Endothelial cell of umbilical vein (primary cell): Measurements from ENCODE around the gene UQCR10.
"Not testable (repeated sequence)": the region's sequence is repeated elsewhere in the genome, so short reads cannot be mapped to it uniquely, and the experiment has no call there.

Experiments used
- CTCF ChIP-seq, 2 donors: IDR thresholded peaks; 1 replicate in 1 of 2; 2 replicates in 1 of 2; pipeline ENCODE4 v1.5.1; 2011; ENCODE audit warnings: low read length in 2 of 2, mild to moderate bottlenecking in 2 of 2, moderate library complexity in 2 of 2, control low read depth in 1 of 2, inconsistent platforms in 1 of 2, low read depth in 1 of 2; ENCODE audit not compliant: insufficient read depth in 1 of 2; ENCODE audit errors: extremely low read depth in 1 of 2
- EZH2 ChIP-seq: IDR thresholded peaks from 2 replicates; pipeline ENCODE4 v1.6.1; 2012; ENCODE audit warnings: borderline replicate concordance, low read depth, mild to moderate bottlenecking, moderate library complexity, low read length, inconsistent platforms; ENCODE audit not compliant: severe bottlenecking
- FOS ChIP-seq: IDR thresholded peaks from 2 replicates; pipeline ENCODE4 v1.6.1; 2011; ENCODE audit warnings: mild to moderate bottlenecking, low read length, moderate library complexity, borderline replicate concordance; ENCODE audit not compliant: insufficient read depth
- GATA2 ChIP-seq: IDR thresholded peaks from 2 replicates; pipeline ENCODE4 v1.7.0; 2011; ENCODE audit warnings: low read depth, mild to moderate bottlenecking, moderate library complexity, mixed read lengths, low read length; ENCODE audit not compliant: insufficient read length, insufficient read depth
- JUN ChIP-seq: IDR thresholded peaks from 2 replicates; pipeline ENCODE4 v1.6.1; 2011; ENCODE audit warnings: borderline replicate concordance, low read depth; ENCODE audit not compliant: insufficient read length, insufficient read depth
- MAX ChIP-seq: IDR thresholded peaks from 2 replicates; pipeline ENCODE4 v1.6.1; 2011; ENCODE audit not compliant: insufficient read depth, insufficient read length
- MYC ChIP-seq: IDR thresholded peaks from one replicate; pipeline ENCODE4 v1.6.1; 2011; ENCODE audit warnings: mild to moderate bottlenecking, low read depth, low read length
- POLR2A ChIP-seq: IDR thresholded peaks from 2 replicates; pipeline ENCODE4 v1.6.1; 2012; ENCODE audit warnings: low read depth, mild to moderate bottlenecking, control low read depth, low read length
- POLR2AphosphoS5 ChIP-seq: IDR thresholded peaks from 2 replicates; pipeline ENCODE4 v1.6.1; 2012; ENCODE audit warnings: low read depth, mild to moderate bottlenecking, control low read depth, low read length, moderate library complexity; ENCODE audit not compliant: insufficient read depth

GRCh38 chr22:29754658-29755395 is 12.3 kb upstream of the UQCR10 start:
- TF ChIP-seq EZH2; MAX; POLR2A; CTCF (IDR thresholded peaks at IDR 0.05; ENCODE audit: extremely low read depth in 1 of 2, insufficient read depth in 1 of 2, low read depth in 1 of 2, low read length in 2 of 2); POLR2AphosphoS5; FOS; JUN; MYC; GATA2: not testable (repeated sequence)
